Transverse colon (tissue), 4 donors: Measurements from ENCODE around the gene ISYNA1. TPM values are rescaled to one million over a fixed set of nuclear protein-coding genes. Genes with fewer than 3 reads are reported as not detected.
A peak's percentile ranks its signal among the peaks of the same experiment; 100 is the strongest.

Source experiments
- DNase-seq: peaks from one replicate; pipeline ENCODE4 v3.0.0-alpha.2; 2019
- H3K27ac ChIP-seq, 4 donors: fragments of 200-600 bp; sonication (generic); 2 replicates each; pipeline ENCODE4 v1.5.1; 2016 to 2018; ENCODE audit warnings: inconsistent platforms in 4 of 4
- H3K27me3 ChIP-seq: fragments of 200-600 bp; sonication (generic); 2 replicates; pipeline ENCODE4 v1.5.1; 2017; ENCODE audit warnings: inconsistent platforms
- H3K36me3 ChIP-seq, 4 donors: fragments of 200-600 bp; sonication (generic); 2 replicates each; pipeline ENCODE4 v1.5.1; 2017 to 2019; ENCODE audit warnings: inconsistent platforms in 4 of 4
- H3K4me1 ChIP-seq, 4 donors: fragments of 200-600 bp; sonication (generic); 2 replicates each; pipeline ENCODE4 v1.5.1; 2017 to 2020; ENCODE audit warnings: inconsistent platforms in 4 of 4
- H3K4me3 ChIP-seq, 4 donors: fragments of 200-600 bp; sonication (generic); 1 replicate in 1 of 4; 2 replicates in 3 of 4; pipeline versions ENCODE4 v1.5.1 to v1.6.1; 2017 to 2019; ENCODE audit warnings: inconsistent platforms in 4 of 4
- H3K9me3 ChIP-seq, 2 donors: fragments of 200-600 bp; sonication (generic); 2 replicates each; pipeline ENCODE4 v1.5.1; 2017 to 2019; ENCODE audit warnings: inconsistent platforms in 2 of 2
- EP300 ChIP-seq: sonication (generic); formaldehyde crosslinking; IDR thresholded peaks from one replicate; pipeline ENCODE4 v1.6.1; 2017; ENCODE audit warnings: antibody characterized with exemption, low read depth
- POLR2A ChIP-seq: fragments of 450-650 bp; IDR thresholded peaks from one replicate; pipeline ENCODE4 v1.6.1; 2016; ENCODE audit warnings: antibody characterized with exemption, mild to moderate bottlenecking, moderate library complexity
- POLR2AphosphoS5 ChIP-seq, 3 donors: sonication (generic); formaldehyde crosslinking; IDR thresholded peaks; one replicate each; pipeline ENCODE4 v1.6.1; 2016; ENCODE audit warnings: antibody characterized with exemption in 3 of 3
- WGBS, 2 donors: methylation state at CpG; one replicate each; pipeline ENCODE4 v1.1.5; 2018; ENCODE audit warnings: low coverage in 1 of 2; 5-methylcytosine and 5-hydroxymethylcytosine counted together
- in situ Hi-C, 4 donors: fragments of 200-750 bp; cut with MboI; loops; one replicate each; pipeline versions ENCODE4 v1.15.0 to v1.15.1; 2017; ENCODE audit warnings: low sequenced_read_pairs in 3 of 4, low pct_ligation_motif_present in 1 of 4, low pct_unique_long_range_greater_than_20kb in 1 of 4
- intact Hi-C: fragments of 100-400 bp; cut with DNase I; formaldehyde crosslinking; loops from one replicate; pipeline ENCODE4 v1.15.1; 2023; ENCODE audit warnings: low total_unique reads
- total RNA-seq, 4 donors: library from RNA; depleted of rRNA; stranded (reverse); fragments of >200 nt; gene quantifications; one replicate each; pipeline ENCODE4 v1.1.0, GENCODE V29; 2016
- TF ChIP-seq, protein P1 (sequence below), 5 experiments: fragments of 200-600 bp in 3 of 5; fragments of 450-650 bp in 2 of 5; sonication (generic) in 3 of 5; IDR thresholded peaks; 1 replicate in 2 of 5; 2 replicates in 3 of 5; pipeline ENCODE4 v1.5.1; 2016 to 2017; ENCODE audit warnings: antibody characterized with exemption in 5 of 5, inconsistent platforms in 3 of 5, mild to moderate bottlenecking in 2 of 5, moderate library complexity in 1 of 5

The ISYNA1 gene
- total RNA-seq, 4 donors from 2014 or later: 3.0 to 15.1 (median 8.8) TPM

DNA sequence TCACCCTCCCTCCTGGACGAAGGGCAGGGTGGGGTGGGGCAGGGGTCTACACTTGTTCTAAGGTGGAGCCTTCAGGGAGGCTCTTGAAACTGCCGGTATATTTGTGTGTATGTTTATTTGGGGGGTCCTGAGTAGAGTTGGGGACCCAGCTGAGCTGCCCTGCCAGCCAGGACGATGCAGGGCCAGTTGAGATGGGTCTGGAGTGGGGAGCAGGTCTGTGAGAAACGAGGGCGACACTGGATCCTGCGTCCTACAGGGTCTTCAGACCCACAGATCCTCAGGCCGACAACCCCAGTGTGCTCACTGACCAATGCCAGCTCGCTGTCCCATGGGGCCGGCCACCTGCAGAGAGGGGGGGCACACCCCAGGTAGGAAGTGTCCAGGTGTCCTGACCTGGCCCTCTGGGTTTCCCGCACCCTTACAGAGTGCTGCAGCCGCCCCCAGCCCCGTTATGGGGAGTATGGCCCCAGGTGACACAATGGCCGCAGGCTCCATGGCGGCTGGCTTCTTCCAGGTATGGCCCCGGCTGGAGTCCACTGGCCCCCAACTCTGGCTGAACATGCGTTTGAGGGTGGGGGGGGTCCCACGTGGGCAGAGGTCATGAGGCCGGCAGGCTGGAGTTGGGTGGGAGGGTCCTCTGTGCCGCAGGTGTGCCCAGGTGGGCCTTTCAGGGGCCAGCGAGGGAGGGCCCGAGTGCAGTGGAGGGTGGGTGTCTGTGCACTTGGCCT, 7.4 kb downstream of the ISYNA1 start:
- intact Hi-C loops (no loop called here), in situ Hi-C loops (no loop called here)
- no peak for DNase-seq
- Histone ChIP-seq H3K27ac (no peak overlapping the region), H3K36me3 (no peaks in the 10 kb centered on the region), H3K9me3 (no peaks in the 10 kb centered on the region), H3K4me1 (peaks cover 17 to 41% (median 29%) of the 10 kb centered on the region in 4 donors), H3K4me3 (no peak overlapping the region), H3K27me3 (no peaks in the 10 kb centered on the region)
- TF ChIP-seq POLR2A (no peak), POLR2AphosphoS5 (IDR thresholded peaks at IDR 0.05) (no peak), EP300 (no peak)
- TF ChIP-seq, protein P1, sequence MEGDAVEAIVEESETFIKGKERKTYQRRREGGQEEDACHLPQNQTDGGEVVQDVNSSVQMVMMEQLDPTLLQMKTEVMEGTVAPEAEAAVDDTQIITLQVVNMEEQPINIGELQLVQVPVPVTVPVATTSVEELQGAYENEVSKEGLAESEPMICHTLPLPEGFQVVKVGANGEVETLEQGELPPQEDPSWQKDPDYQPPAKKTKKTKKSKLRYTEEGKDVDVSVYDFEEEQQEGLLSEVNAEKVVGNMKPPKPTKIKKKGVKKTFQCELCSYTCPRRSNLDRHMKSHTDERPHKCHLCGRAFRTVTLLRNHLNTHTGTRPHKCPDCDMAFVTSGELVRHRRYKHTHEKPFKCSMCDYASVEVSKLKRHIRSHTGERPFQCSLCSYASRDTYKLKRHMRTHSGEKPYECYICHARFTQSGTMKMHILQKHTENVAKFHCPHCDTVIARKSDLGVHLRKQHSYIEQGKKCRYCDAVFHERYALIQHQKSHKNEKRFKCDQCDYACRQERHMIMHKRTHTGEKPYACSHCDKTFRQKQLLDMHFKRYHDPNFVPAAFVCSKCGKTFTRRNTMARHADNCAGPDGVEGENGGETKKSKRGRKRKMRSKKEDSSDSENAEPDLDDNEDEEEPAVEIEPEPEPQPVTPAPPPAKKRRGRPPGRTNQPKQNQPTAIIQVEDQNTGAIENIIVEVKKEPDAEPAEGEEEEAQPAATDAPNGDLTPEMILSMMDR (IDR thresholded peaks at IDR 0.05): no peak
- WGBS, 2 donors: 86% methylated on average over 11 of the region's 21 CpGs; no CpG with 5 or more reads in 1 of the 2 donors

DNA sequence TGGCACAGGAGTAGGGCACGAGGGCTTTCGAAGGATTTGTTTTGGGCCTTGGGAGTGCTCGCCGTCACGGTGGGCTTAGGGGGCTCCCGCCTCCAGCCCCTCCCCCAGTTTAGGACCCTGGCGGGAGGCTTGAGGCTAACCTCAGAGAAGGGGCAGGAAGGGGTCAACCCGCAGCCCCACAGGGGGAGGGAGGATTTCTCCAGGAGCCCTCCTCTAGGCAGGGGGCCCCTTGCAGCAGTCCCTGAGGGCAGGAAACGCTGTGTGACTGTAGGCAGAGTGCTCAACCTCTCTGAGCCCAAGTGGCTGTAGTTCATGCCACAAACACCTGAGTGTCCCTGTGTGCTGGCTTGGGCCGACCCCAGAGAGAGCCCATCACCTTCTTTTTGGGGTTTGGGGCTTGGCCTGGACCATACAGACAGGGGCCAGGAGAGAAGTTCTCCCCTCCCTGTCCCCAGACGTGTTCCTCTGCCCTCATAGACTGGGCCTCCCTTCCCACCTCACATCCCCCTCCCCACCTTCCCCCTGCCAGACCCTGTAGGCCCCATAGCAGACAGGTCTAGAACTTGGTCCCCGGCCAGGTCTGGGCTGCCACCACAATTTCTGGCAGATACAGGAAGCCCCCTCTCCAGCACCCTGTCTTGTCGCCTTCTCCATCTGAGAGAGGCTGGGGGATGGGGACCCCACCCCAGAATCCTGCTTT, 8.1 kb downstream of the ISYNA1 start:
- WGBS, 2 donors: 59% methylated on average over 12 of the region's 13 CpGs; no CpG with 5 or more reads in 1 of the 2 donors
- Histone ChIP-seq H3K9me3 (no peaks in the 10 kb centered on the region), H3K36me3 (no peaks in the 10 kb centered on the region), H3K4me1 (peaks cover 22 to 45% (median 32%) of the 10 kb centered on the region in 4 donors), H3K4me3 (peak overlapping the region in 2 of 4 donors; percentile 42 to 53), H3K27ac (peak overlapping the region; percentile 76 to 82 (median 78)), H3K27me3 (no peaks in the 10 kb centered on the region)
- DNase-seq: no peak
- in situ Hi-C loops: no loop called here
- intact Hi-C loops: no loop called here
- no peak for TF ChIP-seq EP300
- TF ChIP-seq, protein P1 (IDR thresholded peaks at IDR 0.05): no peak
- TF ChIP-seq POLR2A: no peak
- TF ChIP-seq POLR2AphosphoS5 (IDR thresholded peaks at IDR 0.05): no peak

DNA sequence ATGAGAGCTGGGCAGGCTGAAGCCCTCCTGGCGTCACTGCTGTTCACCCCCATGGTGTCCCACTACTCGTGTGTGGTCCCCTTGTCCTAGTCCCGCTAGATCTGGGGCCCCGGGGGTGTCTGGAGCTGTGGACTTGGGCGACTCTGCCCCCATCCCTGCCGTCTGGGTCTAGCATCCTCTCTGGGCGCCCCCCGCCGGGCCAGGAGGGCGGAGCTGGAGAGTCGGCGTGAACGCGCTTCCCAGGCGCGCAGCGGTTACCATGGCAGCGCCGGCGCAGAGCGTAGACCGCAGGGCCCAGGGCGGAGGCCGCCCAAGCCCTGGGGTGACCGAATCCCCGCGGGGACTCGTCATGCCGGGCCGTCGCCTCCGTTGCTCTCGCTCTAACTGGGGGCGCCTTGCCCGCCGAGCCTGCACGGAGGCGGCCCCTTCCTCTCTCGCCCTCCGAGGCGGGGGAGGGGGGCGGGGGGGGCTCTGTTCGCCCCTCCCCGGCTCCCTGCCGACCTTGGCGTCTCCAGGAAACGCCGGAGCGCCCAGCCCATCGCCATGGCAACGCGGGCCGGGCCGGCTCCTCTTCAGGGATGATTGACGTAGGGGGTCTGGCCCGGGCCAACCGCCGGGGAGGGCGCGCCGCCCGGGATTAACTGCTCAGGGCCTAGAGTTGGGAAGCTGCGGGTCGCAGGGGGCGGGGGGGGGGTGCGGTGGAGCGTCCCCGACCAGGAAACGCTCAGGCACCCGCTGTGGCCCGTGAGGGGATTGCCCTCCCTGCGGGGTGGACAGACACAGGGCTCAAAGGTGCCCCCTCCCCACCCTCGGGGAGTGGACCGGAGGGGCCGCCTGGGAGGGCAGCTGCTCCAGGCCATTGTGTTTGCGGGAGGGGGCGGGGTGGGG, 8.9 kb downstream of the ISYNA1 start:
- intact Hi-C loops (no loop called here), in situ Hi-C loops (no loop called here)
- peak overlapping the region; percentile 76 to 82 (median 78) for H3K27ac ChIP-seq
- no peaks in the 10 kb centered on the region for H3K36me3 ChIP-seq
- no peak for TF ChIP-seq EP300
- no peak for TF ChIP-seq POLR2A
- TF ChIP-seq POLR2AphosphoS5 (IDR thresholded peaks at IDR 0.05): no peak
- TF ChIP-seq, protein P1 (IDR thresholded peaks at IDR 0.05): no peak
- no peaks in the 10 kb centered on the region for H3K27me3 ChIP-seq
- H3K4me3 ChIP-seq: peak overlapping the region; percentile 23 to 53 (median 36)
- peak; percentile 77 for DNase-seq
- H3K4me1 ChIP-seq: peaks cover 22 to 50% (median 32%) of the 10 kb centered on the region in 4 donors
- 6% methylated on average over 15 of the region's 77 CpGs; no CpG with 5 or more reads in 1 of the 2 donors for WGBS, 2 donors
- H3K9me3 ChIP-seq: no peaks in the 10 kb centered on the region
